HCT116 (cell line): Measurements from ENCODE around the gene ABCC2. TPM values are rescaled to one million over a fixed set of nuclear protein-coding genes. Genes with fewer than 3 reads are reported as not detected.

Experiments used
- ATAC-seq: fragments of 200-7000 bp; cut with Tn5 transposase; 2 replicates; pipeline ENCODE4 v1.9.1; 2020; ENCODE audit warnings: mild to moderate bottlenecking, moderate library complexity
- BruUV-seq: library from RNA; stranded (reverse); fragments of 400-500 nt; replicated peaks from 2 replicates; lab custom pipeline; 2021; lab: Mats Ljungman, UMichigan
- CTCF ChIA-PET: fragments of 300-600 bp; sonication (Branson Sonifier 250); formaldehyde crosslinking; loops from one replicate; lab custom pipeline; 2021; ENCODE audit warnings: antibody characterized with exemption; lab: Charles Lee
- POLR2A ChIA-PET: fragments of 300-600, 350-600 bp; sonication (Branson Sonifier 250); formaldehyde crosslinking; loops from one replicate; lab custom pipeline; 2021; ENCODE audit warnings: antibody characterized with exemption; lab: Charles Lee
- RAD21 ChIA-PET, 2 experiments: fragments of 300-600 bp; sonication (Branson Sonifier 250); formaldehyde crosslinking; loops; one replicate each; lab custom pipeline; 2023; ENCODE audit warnings: low total read pairs in 2 of 2; ENCODE audit not compliant: uncharacterized antibody in 2 of 2, unreplicated experiment in 2 of 2, low non-redundant PET in 1 of 2; lab: Charles Lee
- DNase-seq: peaks from one replicate; pipeline ENCODE4 v3.0.0-alpha.2; 2010; ENCODE audit warnings: low read depth, low spot score
- H2AFZ ChIP-seq: fragments of 200-600 bp; shearing (Covaris generic), sonication (generic); 2 replicates; pipeline ENCODE4 v1.6.1; 2017; ENCODE audit warnings: low read depth, mixed run types, mixed read lengths, antibody characterized with exemption, low read length; ENCODE audit not compliant: poor library complexity, severe bottlenecking
- H3K27ac ChIP-seq: 2 replicates; pipeline ENCODE4 v1.5.1; 2012; ENCODE audit warnings: low read depth, low read length
- H3K27me3 ChIP-seq: fragments of 200-600 bp; sonication (generic); 2 replicates; pipeline ENCODE4 v1.6.1; 2016; ENCODE audit warnings: mixed run types, low read length, mixed read lengths; ENCODE audit not compliant: insufficient read depth
- H3K36me3 ChIP-seq, 2 experiments: fragments of 200-500 bp in 1 of 2; fragments of 200-600 bp in 1 of 2; sonication (Bioruptor generic) in 1 of 2; sonication (generic) in 1 of 2; 2 replicates each; pipeline versions ENCODE4 v1.5.1 to v1.6.1; 2014 to 2016; ENCODE audit warnings: low read length in 2 of 2, inconsistent platforms in 1 of 2, mixed read lengths in 1 of 2, mixed run types in 1 of 2; ENCODE audit not compliant: insufficient read depth in 2 of 2, control insufficient read depth in 1 of 2
- H3K4me1 ChIP-seq, 2 experiments: fragments of 200-600 bp in 1 of 2; sonication (generic) in 1 of 2; 2 replicates each; pipeline versions ENCODE4 v1.5.1 to v1.6.1; 2012 to 2017; ENCODE audit warnings: low read length in 2 of 2, inconsistent platforms in 1 of 2, mild to moderate bottlenecking in 1 of 2, mixed read lengths in 1 of 2, mixed run types in 1 of 2, moderate library complexity in 1 of 2; ENCODE audit not compliant: insufficient read depth in 2 of 2, control insufficient read depth in 1 of 2
- H3K4me2 ChIP-seq: fragments of 200-600 bp; sonication (generic); 2 replicates; pipeline ENCODE4 v1.6.1; 2017; ENCODE audit warnings: mixed run types, low read length, mixed read lengths
- H3K4me3 ChIP-seq, 2 experiments: fragments of 200-600 bp in 1 of 2; sonication (generic) in 1 of 2; replicated peaks in 1 of 2; 2 replicates each; pipeline ENCODE4 v1.5.1; 2011 to 2016; ENCODE audit warnings: low read length in 2 of 2, control low read depth in 1 of 2, low read depth in 1 of 2, mild to moderate bottlenecking in 1 of 2, mixed read lengths in 1 of 2, mixed run types in 1 of 2
- H3K79me2 ChIP-seq: fragments of 200-600 bp; sonication (generic); 2 replicates; pipeline ENCODE4 v1.6.1; 2017; ENCODE audit warnings: mild to moderate bottlenecking, mixed run types, low read length, moderate library complexity, mixed read lengths; ENCODE audit not compliant: insufficient read depth
- H3K9ac ChIP-seq: fragments of 200-600 bp; sonication (generic); 2 replicates; pipeline ENCODE4 v1.6.1; 2016; ENCODE audit warnings: low read length, mixed read lengths
- H3K9me2 ChIP-seq: fragments of 200-600 bp; sonication (generic), shearing (Covaris generic); 2 replicates; pipeline ENCODE4 v1.6.1; 2017; ENCODE audit warnings: mixed run types, mild to moderate bottlenecking, moderate library complexity; ENCODE audit not compliant: insufficient read depth
- H3K9me3 ChIP-seq, 2 experiments: fragments of 200-500 bp in 1 of 2; fragments of 200-600 bp in 1 of 2; sonication (Bioruptor generic) in 1 of 2; sonication (generic) in 1 of 2; 2 replicates each; pipeline ENCODE4 v1.6.1; 2014 to 2017; ENCODE audit warnings: low read length in 2 of 2, mixed read lengths in 2 of 2, inconsistent platforms in 1 of 2, low read depth in 1 of 2, mild to moderate bottlenecking in 1 of 2, mixed run types in 1 of 2, moderate library complexity in 1 of 2; ENCODE audit not compliant: control insufficient read depth in 1 of 2, insufficient read depth in 1 of 2
- H4K20me1 ChIP-seq: fragments of 200-600 bp; sonication (generic), shearing (Covaris generic); 2 replicates; pipeline ENCODE4 v1.6.1; 2017; ENCODE audit warnings: mixed run types, mild to moderate bottlenecking, moderate library complexity; ENCODE audit not compliant: insufficient read depth
- ELF1 ChIP-seq: IDR thresholded peaks from 2 replicates; pipeline ENCODE4 v1.6.1; 2012; ENCODE audit warnings: low read depth, borderline replicate concordance
- POLR2AphosphoS5 ChIP-seq: IDR thresholded peaks from 2 replicates; pipeline ENCODE4 v1.6.1; 2011; ENCODE audit warnings: mild to moderate bottlenecking, low read depth, low read length, moderate library complexity
- RAD21 ChIP-seq: IDR thresholded peaks from 2 replicates; pipeline ENCODE4 v1.6.1; 2012; ENCODE audit warnings: low read depth, mild to moderate bottlenecking
- YY1 ChIP-seq: IDR thresholded peaks from 2 replicates; pipeline ENCODE4 v1.6.1; 2011; ENCODE audit warnings: low read length, low read depth, moderate library complexity, mild to moderate bottlenecking; ENCODE audit not compliant: insufficient replicate concordance; ENCODE audit errors: extremely low read depth
- intact Hi-C: fragments of 100-400 bp; cut with micrococcal nuclease; formaldehyde crosslinking; loops from 2 replicates; pipeline ENCODE4 v1.10.0; 2022
- total RNA-seq: library from RNA; stranded (reverse); gene quantifications from one replicate; pipeline ENCODE4 v1.2.1, GENCODE V29; 2021; ENCODE audit not compliant: unreplicated experiment
- TF ChIP-seq, protein P1 (sequence below): IDR thresholded peaks from 2 replicates; pipeline ENCODE4 v1.6.1; 2012; ENCODE audit warnings: low read depth
- TF ChIP-seq, protein P2 (sequence below), 3 experiments: fragments of 200-600 bp in 1 of 3; sonication (generic) in 1 of 3; IDR thresholded peaks in 2 of 3; conservative IDR thresholded peaks in 1 of 3; 2 replicates each; pipeline ENCODE4 v1.5.1; 2012 to 2017; ENCODE audit warnings: low read depth in 2 of 3, low read length in 2 of 3, antibody characterized with exemption in 1 of 3, borderline replicate concordance in 1 of 3, control low read depth in 1 of 3, mild to moderate bottlenecking in 1 of 3, mixed read lengths in 1 of 3, mixed run types in 1 of 3, moderate library complexity in 1 of 3; ENCODE audit not compliant: insufficient read depth in 1 of 3

Gene ABCC2
- total RNA-seq, 1 experiment from 2014 or later, result 88.2 TPM

DNA sequence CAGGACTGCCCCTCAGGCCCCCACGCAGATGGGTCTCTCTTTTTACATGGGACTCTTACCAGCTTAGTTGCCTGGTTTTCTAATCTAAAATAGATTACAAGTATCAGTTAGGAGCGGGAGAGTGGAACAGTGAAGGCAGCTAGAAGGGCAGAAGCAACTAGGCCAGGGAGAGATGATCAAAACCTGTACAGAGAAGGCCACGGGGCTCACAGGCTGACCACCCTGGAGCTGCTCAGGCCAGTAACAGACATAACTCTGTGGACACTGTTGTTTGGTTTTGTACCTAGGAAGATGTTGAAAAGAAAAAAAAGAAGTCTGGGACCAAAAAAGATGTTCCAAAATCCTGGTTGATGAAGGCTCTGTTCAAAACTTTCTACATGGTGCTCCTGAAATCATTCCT, 16.5 kb downstream of the ABCC2 start (continued):
- TF ChIP-seq, protein P1, sequence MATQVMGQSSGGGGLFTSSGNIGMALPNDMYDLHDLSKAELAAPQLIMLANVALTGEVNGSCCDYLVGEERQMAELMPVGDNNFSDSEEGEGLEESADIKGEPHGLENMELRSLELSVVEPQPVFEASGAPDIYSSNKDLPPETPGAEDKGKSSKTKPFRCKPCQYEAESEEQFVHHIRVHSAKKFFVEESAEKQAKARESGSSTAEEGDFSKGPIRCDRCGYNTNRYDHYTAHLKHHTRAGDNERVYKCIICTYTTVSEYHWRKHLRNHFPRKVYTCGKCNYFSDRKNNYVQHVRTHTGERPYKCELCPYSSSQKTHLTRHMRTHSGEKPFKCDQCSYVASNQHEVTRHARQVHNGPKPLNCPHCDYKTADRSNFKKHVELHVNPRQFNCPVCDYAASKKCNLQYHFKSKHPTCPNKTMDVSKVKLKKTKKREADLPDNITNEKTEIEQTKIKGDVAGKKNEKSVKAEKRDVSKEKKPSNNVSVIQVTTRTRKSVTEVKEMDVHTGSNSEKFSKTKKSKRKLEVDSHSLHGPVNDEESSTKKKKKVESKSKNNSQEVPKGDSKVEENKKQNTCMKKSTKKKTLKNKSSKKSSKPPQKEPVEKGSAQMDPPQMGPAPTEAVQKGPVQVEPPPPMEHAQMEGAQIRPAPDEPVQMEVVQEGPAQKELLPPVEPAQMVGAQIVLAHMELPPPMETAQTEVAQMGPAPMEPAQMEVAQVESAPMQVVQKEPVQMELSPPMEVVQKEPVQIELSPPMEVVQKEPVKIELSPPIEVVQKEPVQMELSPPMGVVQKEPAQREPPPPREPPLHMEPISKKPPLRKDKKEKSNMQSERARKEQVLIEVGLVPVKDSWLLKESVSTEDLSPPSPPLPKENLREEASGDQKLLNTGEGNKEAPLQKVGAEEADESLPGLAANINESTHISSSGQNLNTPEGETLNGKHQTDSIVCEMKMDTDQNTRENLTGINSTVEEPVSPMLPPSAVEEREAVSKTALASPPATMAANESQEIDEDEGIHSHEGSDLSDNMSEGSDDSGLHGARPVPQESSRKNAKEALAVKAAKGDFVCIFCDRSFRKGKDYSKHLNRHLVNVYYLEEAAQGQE, result no peak
- TF ChIP-seq ELF1, result no peak
- TF ChIP-seq POLR2AphosphoS5, result no peak

DNA sequence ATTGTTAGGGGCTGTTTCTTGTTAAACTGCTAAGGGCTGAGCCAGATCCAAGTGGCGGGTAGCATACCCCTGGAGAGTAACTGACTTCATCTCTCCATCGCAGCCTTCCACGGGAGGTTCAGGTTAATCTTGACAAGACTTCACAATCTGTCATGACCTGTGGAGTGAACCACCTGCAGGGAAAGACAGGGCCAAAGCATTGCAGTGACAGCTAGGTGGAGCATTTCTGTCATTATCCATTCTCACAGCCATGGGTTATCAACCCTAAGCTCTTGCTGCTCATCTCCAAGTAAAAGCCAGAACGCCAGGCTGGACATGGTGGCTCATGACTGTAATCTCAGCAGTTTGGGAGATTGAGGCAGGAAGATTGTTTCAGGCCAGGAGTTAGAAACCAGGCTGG, 17.2 kb downstream of the ABCC2 start:
- peak; percentile 55; the same call in 1 of the 2 replicates for ATAC-seq
- Histone ChIP-seq H3K27me3 (no peaks in the 10 kb centered on the region), H3K4me1 (no peaks in the 10 kb centered on the region), H4K20me1 (no peaks in the 10 kb centered on the region), H3K79me2 (no peaks in the 10 kb centered on the region), H2AFZ (no peak overlapping the region), H3K9me2 (no peaks in the 10 kb centered on the region), H3K9me3 (no peaks in the 10 kb centered on the region), H3K36me3 (peaks cover 39 to 84% of the 10 kb centered on the region in 2 experiments; a peak in 3 of 4 replicates), H3K4me3 (no peak overlapping the region), H3K9ac (no peak overlapping the region), H3K4me2 (no peak overlapping the region), H3K27ac (no peak overlapping the region)
- intact Hi-C loops, result no loop called here
- ChIA-PET CTCF (interaction anchor here (1.6 kb wide), 1 partner anchor 11 kb away, joined by 4 read pairs; no protein-coding TSS in a partner anchor), RAD21 (no interaction called here), POLR2A (no interaction called here)
- BruUV-seq, result no TSS peak
- TF ChIP-seq RAD21, result 0 out of 2 replicates have a peak, but pooled peaks have one; percentile 15
- no peak for TF ChIP-seq YY1
- TF ChIP-seq, protein P2, sequence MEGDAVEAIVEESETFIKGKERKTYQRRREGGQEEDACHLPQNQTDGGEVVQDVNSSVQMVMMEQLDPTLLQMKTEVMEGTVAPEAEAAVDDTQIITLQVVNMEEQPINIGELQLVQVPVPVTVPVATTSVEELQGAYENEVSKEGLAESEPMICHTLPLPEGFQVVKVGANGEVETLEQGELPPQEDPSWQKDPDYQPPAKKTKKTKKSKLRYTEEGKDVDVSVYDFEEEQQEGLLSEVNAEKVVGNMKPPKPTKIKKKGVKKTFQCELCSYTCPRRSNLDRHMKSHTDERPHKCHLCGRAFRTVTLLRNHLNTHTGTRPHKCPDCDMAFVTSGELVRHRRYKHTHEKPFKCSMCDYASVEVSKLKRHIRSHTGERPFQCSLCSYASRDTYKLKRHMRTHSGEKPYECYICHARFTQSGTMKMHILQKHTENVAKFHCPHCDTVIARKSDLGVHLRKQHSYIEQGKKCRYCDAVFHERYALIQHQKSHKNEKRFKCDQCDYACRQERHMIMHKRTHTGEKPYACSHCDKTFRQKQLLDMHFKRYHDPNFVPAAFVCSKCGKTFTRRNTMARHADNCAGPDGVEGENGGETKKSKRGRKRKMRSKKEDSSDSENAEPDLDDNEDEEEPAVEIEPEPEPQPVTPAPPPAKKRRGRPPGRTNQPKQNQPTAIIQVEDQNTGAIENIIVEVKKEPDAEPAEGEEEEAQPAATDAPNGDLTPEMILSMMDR (IDR thresholded peaks at IDR 0.05 in 2 of 3, conservative IDR thresholded peaks at IDR 0.05 in 1 of 3; ENCODE audit: borderline replicate concordance in 1 of 3, insufficient read depth in 1 of 3, low read depth in 2 of 3, low read length in 2 of 3), result 0 out of 6 replicates have a peak, but pooled peaks of 2 of the 3 experiments have one; percentile 15 to 16
- no peak for DNase-seq
